Esophagus muscularis mucosa (tissue), 4 donors: ENCODE results near the gene KANSL1. TPM values are rescaled to one million over a fixed set of nuclear protein-coding genes. Genes with fewer than 3 reads are reported as not detected.
"Not testable (repeated sequence)": the region's sequence is repeated elsewhere in the genome, so short reads cannot be mapped to it uniquely, and the experiment has no call there.

Experiments
- DNase-seq: peaks from one replicate; pipeline ENCODE4 v3.0.0-alpha.2; 2017; ENCODE audit errors: extremely low spot score
- H3K27ac ChIP-seq, 4 donors: fragments of 200-600 bp; sonication (generic); replicated peaks in 1 of 4; 1 replicate in 3 of 4; 2 replicates in 1 of 4; pipeline ENCODE4 v1.5.1; 2016 to 2019; ENCODE audit warnings: mild to moderate bottlenecking in 1 of 4
- H3K27me3 ChIP-seq, 4 donors: fragments of 200-600 bp; sonication (generic); one replicate each; pipeline versions ENCODE4 v1.5.1 to v1.6.0; 2016 to 2019
- H3K36me3 ChIP-seq, 4 donors: fragments of 200-600 bp; sonication (generic); one replicate each; pipeline ENCODE4 v1.5.1; 2016 to 2019
- H3K4me1 ChIP-seq, 4 donors: fragments of 200-600 bp; sonication (generic); one replicate each; pipeline ENCODE4 v1.5.1; 2016 to 2019
- H3K4me3 ChIP-seq, 4 donors: fragments of 200-600 bp; sonication (generic); 1 replicate in 2 of 4; 2 replicates in 2 of 4; pipeline ENCODE4 v1.5.1; 2016 to 2019; ENCODE audit warnings: mild to moderate bottlenecking in 4 of 4, moderate library complexity in 1 of 4
- H3K9me3 ChIP-seq, 4 donors: fragments of 200-600 bp; sonication (generic); 1 replicate in 3 of 4; 2 replicates in 1 of 4; pipeline ENCODE4 v1.5.1; 2016 to 2019
- CTCF ChIP-seq, 3 experiments: fragments of 200-600 bp in 2 of 3; fragments of 450-650 bp in 1 of 3; sonication (generic) in 2 of 3; IDR thresholded peaks; one replicate each; pipeline ENCODE4 v1.5.1; 2017 to 2019; ENCODE audit warnings: antibody characterized with exemption in 3 of 3, mild to moderate bottlenecking in 2 of 3, moderate library complexity in 1 of 3
- EP300 ChIP-seq: sonication (generic); formaldehyde crosslinking; IDR thresholded peaks from one replicate; pipeline ENCODE4 v1.6.1; 2017; ENCODE audit warnings: antibody characterized with exemption
- POLR2A ChIP-seq: fragments of 450-650 bp; IDR thresholded peaks from one replicate; pipeline ENCODE4 v1.6.1; 2017; ENCODE audit warnings: antibody characterized with exemption, moderate library complexity, mild to moderate bottlenecking, low read depth
- POLR2AphosphoS5 ChIP-seq, 2 donors: sonication (generic); formaldehyde crosslinking; IDR thresholded peaks; one replicate each; pipeline ENCODE4 v1.6.1; 2017; ENCODE audit warnings: antibody characterized with exemption in 2 of 2
- WGBS: methylation state at CpG from one replicate; pipeline ENCODE4 v1.1.5; 2018; 5-methylcytosine and 5-hydroxymethylcytosine counted together
- intact Hi-C: fragments of 100-400 bp; cut with DNase I; formaldehyde crosslinking; loops from one replicate; pipeline ENCODE4 v1.15.1; 2023
- total RNA-seq, 4 donors: library from RNA; depleted of rRNA; stranded (reverse); fragments of >200 nt; gene quantifications; one replicate each; pipeline versions ENCODE4 v1.1.0 to v1.2.1, GENCODE V29; 2016

KANSL1 gene
- total RNA-seq, 4 donors from 2014 or later, result 55.0 to 124 (median 70.0) TPM

- H3K4me1 ChIP-seq, result peaks cover 8 to 17% (median 13%) of the 10 kb centered on the region in 4 donors
- TF ChIP-seq POLR2AphosphoS5 (IDR thresholded peaks at IDR 0.05) (no peak), CTCF (IDR thresholded peaks at IDR 0.05) (no peak), POLR2A (no peak), EP300 (no peak)
- intact Hi-C loops, result no loop called here
- H3K9me3 ChIP-seq, result no peaks in the 10 kb centered on the region
- DNase-seq, result no peak
- 95% methylated on average over 21 of the region's 24 CpGs for WGBS
- no peak overlapping the region for H3K27ac ChIP-seq
- peaks cover 0 to 53% (median 26%) of the 10 kb centered on the region in 4 donors for H3K36me3 ChIP-seq
- H3K27me3 ChIP-seq, result no peaks in the 10 kb centered on the region
- H3K4me3 ChIP-seq, result no peak overlapping the region
Observed at GRCh38 chr17:46023783-46024388, 169.3 kb downstream of the KANSL1 start.

- peaks cover 8 to 12% (median 10%) of the 10 kb centered on the region in 4 donors for H3K4me1 ChIP-seq
- not testable (repeated sequence) for DNase-seq
Observed at GRCh38 chr17:46023366-46023765, 169.9 kb downstream of the KANSL1 start.

GRCh38 chr17:46020998-46021397 is 172.2 kb downstream of the KANSL1 start:
- Histone ChIP-seq H3K36me3 (peaks cover 0 to 32% (median 8%) of the 10 kb centered on the region in 4 donors), H3K4me1 (no peaks in the 10 kb centered on the region), H3K27ac (no peak overlapping the region), H3K27me3 (no peaks in the 10 kb centered on the region), H3K4me3 (no peak overlapping the region), H3K9me3 (no peaks in the 10 kb centered on the region)
- intact Hi-C loops, result no loop called here
- TF ChIP-seq POLR2A, result no peak
- no peak for TF ChIP-seq EP300
- TF ChIP-seq CTCF (IDR thresholded peaks at IDR 0.05), result no peak
- TF ChIP-seq POLR2AphosphoS5 (IDR thresholded peaks at IDR 0.05), result no peak
- DNase-seq, result no peak
- whole genome bisulfite sequencing, result 96% methylated on average over 10 of the region's 12 CpGs

More at GRCh38 chr17:46023366-46023765, 169.9 kb downstream of the KANSL1 start:
- intact Hi-C loops, H3K4me3 ChIP-seq, H3K9me3 ChIP-seq, H3K27ac ChIP-seq, H3K27me3 ChIP-seq: not testable (repeated sequence)
- WGBS, result 92% methylated on average over 7 of the region's 7 CpGs
- peaks cover 0 to 47% (median 25%) of the 10 kb centered on the region in 4 donors for H3K36me3 ChIP-seq

- 91% methylated on average over 12 of the region's 14 CpGs for WGBS
- no peak overlapping the region for H3K27ac ChIP-seq
- no peak overlapping the region for H3K4me3 ChIP-seq
- H3K4me1 ChIP-seq, result no peaks in the 10 kb centered on the region
- no peak for DNase-seq
- peaks cover 0 to 25% (median 6%) of the 10 kb centered on the region in 4 donors for H3K36me3 ChIP-seq
- no peaks in the 10 kb centered on the region for H3K27me3 ChIP-seq
- no peak for TF ChIP-seq CTCF (IDR thresholded peaks at IDR 0.05)
- no peak for TF ChIP-seq EP300
- no peak for TF ChIP-seq POLR2A
- TF ChIP-seq POLR2AphosphoS5 (IDR thresholded peaks at IDR 0.05), result no peak
- no peaks in the 10 kb centered on the region for H3K9me3 ChIP-seq
- intact Hi-C loops, result no loop called here
Observed at GRCh38 chr17:46020023-46020761, 173.0 kb downstream of the KANSL1 start.

GRCh38 chr17:46019408-46019925 is 173.8 kb downstream of the KANSL1 start:
- H3K27ac ChIP-seq, H3K4me1 ChIP-seq, intact Hi-C loops, DNase-seq, H3K4me3 ChIP-seq, H3K27me3 ChIP-seq, H3K9me3 ChIP-seq: not testable (repeated sequence)
- 86% methylated on average over 7 of the region's 8 CpGs for WGBS
- H3K36me3 ChIP-seq, result peaks cover 0 to 18% (median 6%) of the 10 kb centered on the region in 4 donors
